ENCODE measurements around the gene PARD3B.

DNA sequence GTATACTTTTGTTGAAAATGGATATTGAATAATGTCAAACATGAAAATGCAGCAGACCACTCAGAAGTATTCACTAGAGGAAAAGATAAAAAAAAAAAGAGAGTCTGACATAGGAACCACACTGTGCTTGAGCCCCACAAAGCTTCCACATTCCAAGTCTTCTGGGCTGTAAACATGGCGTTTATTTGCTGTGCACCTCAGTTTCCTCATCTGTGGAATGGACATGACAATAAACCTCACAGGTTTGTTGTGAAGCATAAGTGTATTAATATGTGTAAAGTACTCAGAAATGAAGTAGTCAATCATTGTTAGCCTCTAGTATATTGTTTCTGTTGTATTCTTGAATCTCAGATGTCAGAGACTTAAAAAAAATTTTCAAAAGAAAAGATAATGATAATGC is 611.2 kb downstream of the PARD3B start:
- no peak for TF ChIP-seq POLR2A (IDR thresholded peaks at IDR 0.05)
- no peak for TF ChIP-seq CTCF (IDR thresholded peaks at IDR 0.05)
